A549 treated with Mapracorat at 1 μM for 4 hours (cell line): ENCODE data around the gene OR2F1. TPM values are rescaled to one million over a fixed set of nuclear protein-coding genes. Genes with fewer than 3 reads are reported as not detected.

Source experiments
- total RNA-seq: library from RNA; stranded (reverse); fragments of 200-300 nt; extraction: Qiagen RNA extraction; gene quantifications from 5 replicates; pipeline ENCODE4 v1.2.3, GENCODE V29; 2022

The OR2F1 gene, protein sequence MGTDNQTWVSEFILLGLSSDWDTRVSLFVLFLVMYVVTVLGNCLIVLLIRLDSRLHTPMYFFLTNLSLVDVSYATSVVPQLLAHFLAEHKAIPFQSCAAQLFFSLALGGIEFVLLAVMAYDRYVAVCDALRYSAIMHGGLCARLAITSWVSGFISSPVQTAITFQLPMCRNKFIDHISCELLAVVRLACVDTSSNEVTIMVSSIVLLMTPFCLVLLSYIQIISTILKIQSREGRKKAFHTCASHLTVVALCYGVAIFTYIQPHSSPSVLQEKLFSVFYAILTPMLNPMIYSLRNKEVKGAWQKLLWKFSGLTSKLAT
- total RNA-seq, result not detected in 5 replicates

DNA sequence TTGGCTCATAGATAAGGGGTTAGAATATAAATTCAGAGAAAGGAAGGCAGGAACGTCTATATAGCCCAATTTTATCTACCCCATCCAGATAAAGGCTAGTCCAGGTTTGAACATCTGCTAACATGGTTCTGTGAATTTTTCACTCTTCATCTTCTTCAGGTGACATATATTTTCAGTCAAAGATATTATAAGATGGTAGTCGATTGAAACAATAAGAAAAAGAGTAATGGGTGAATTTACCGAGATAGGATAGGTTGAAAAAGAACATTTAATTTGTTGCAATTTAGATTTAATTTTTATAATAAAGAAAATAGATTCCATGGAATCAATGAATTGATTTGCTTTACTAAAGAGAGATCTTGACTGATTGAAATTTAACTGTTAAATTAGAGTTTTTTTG is at the start of gene OR2F1:
Gene OR2F1 (plus strand): TSS at position 301 of the 400 bp plus-strand sequence. CDS start 5,127 bp downstream, outside the sequence.

GRCh38 chr7:143934526-143935325 is 19.9 kb upstream of the OR2F1 start, which contains the start of gene OR2F2:
Gene OR2F2, plus strand, starts transcription at chr7:143935233. Its CDS starts 0 bp downstream, at chr7:143935233.

DNA sequence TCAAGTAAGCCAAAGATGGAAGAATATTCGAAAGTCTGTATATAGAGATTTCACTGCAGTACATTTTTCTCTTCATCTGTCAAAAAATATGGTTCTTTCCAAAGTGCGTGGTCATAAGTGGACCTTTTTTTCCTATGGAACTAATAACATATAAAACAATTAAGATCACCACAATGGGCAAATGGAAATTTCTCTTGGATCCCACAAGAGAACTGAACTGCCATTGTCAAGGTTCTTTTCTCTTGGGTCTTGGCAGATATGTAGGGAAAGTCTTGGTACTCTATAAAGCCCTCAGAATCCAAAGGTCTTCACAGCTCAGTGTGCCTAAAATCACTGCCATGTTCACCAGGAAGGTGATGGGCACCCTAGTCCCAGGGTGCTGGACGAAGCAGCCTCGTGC is 45.4 kb downstream of the OR2F1 start, which contains the start of gene OR6B1:
Gene OR6B1 (plus strand): TSS at position 301 of the 400 bp plus-strand sequence. CDS start 3,677 bp downstream, outside the sequence.

Other genes starting within 250 kb of the OR2F1 start
- gene CTAGE6, start 197.1 kb upstream of the OR2F1 start, total RNA-seq, result 0.05 to 0.07 TPM in 2 of 5 replicates, not detected in the others
- gene TCAF1, start 52.7 kb upstream of the OR2F1 start, total RNA-seq, result 13.1 to 19.9 TPM (median 18.0 TPM) in 5 replicates
- not detected in 5 replicates for gene OR2F2, start 19.6 kb upstream of the OR2F1 start, total RNA-seq
- not detected in 5 replicates for gene OR6B1, start 45.5 kb downstream of the OR2F1 start, total RNA-seq
- not detected in 5 replicates for gene OR2A5, start 94.1 kb downstream of the OR2F1 start, total RNA-seq
- gene OR2A25, start 115.0 kb downstream of the OR2F1 start, total RNA-seq, result not detected in 5 replicates
- not detected in 5 replicates for gene OR2A12, start 131.4 kb downstream of the OR2F1 start, total RNA-seq
- not detected in 5 replicates for gene OR2A2, start 154.7 kb downstream of the OR2F1 start, total RNA-seq
- gene OR2A14, start 168.3 kb downstream of the OR2F1 start, total RNA-seq, result not detected in 5 replicates
- 0.05 TPM in 1 of 5 replicates, not detected in the others for gene CTAGE4, start 228.6 kb downstream of the OR2F1 start, total RNA-seq
- gene ARHGEF35, start 241.0 kb downstream of the OR2F1 start, total RNA-seq, result 0.18 to 0.50 TPM (median 0.40 TPM) in 5 replicates